Measurements from ENCODE around the gene SIM2. TPM values are rescaled to one million over a fixed set of nuclear protein-coding genes. Genes with fewer than 3 reads are reported as not detected.

The SIM2 gene
- total RNA-seq, 1 donor from 2014 or later = 0.21 TPM

DNA sequence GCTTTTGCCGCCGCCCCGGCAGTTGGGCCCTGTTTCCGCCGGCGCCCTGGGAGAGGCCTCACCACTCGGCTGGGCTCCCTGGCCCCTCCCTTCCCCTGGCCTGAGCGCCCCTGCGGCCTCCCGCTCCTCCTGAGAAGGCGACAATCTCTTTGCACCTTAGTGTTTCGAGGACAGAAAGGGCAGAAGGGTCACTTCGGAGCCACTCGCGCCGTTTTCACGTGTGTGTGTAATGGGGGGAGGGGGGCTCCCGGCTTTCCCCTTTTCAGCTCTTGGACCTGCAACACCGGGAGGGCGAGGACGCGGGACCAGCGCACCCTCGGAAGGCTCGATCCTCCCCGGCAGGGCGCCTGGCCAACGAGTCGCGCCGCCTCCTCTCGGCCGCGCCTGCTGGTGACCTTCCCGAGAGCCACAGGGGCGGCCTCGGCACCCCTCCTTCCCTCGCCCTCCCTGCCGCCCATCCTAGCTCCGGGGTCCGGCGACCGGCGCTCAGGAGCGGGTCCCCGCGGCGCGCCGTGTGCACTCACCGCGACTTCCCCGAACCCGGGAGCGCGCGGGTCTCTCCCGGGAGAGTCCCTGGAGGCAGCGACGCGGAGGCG is 432 bp upstream of the SIM2 start:
- Mint-ChIP-seq H3K9me3 (no peaks in the 10 kb centered on the region), H3K36me3 (ENCODE audit: low read depth) (no peaks in the 10 kb centered on the region), H3K27me3 (ENCODE audit: low read depth) (peaks cover 72% of the 10 kb centered on the region), H3K27ac (no peak overlapping the region), H3K4me1 (ENCODE audit: low read depth) (peaks cover 10% of the 10 kb centered on the region), H3K4me3 (ENCODE audit: low read depth) (no peak overlapping the region)
- intact Hi-C loops (cut with micrococcal nuclease) = loop anchor here (10.0 kb wide), 1 partner anchor 1216 kb away; the partner anchor contains the start of gene KCNJ6
- DNase-seq (ENCODE audit: low spot score) = no peak

GRCh38 chr21:36699546-36700294 is 805 bp downstream of the SIM2 start:
- H3K27ac Mint-ChIP-seq = peak overlapping the region; percentile 12

GRCh38 chr21:36700295-36700970 is 1.5 kb downstream of the SIM2 start:
- DNase-seq (ENCODE audit: low spot score) = no peak
- Mint-ChIP-seq H3K4me3 (ENCODE audit: low read depth) (peak overlapping the region; percentile 8), H3K9me3 (no peaks in the 10 kb centered on the region), H3K36me3 (ENCODE audit: low read depth) (no peaks in the 10 kb centered on the region), H3K27me3 (ENCODE audit: low read depth) (peaks cover 68% of the 10 kb centered on the region), H3K27ac (peak overlapping the region; percentile 12), H3K4me1 (ENCODE audit: low read depth) (peaks cover 6% of the 10 kb centered on the region)
- intact Hi-C loops (cut with micrococcal nuclease) = no loop called here

More at GRCh38 chr21:36699546-36700294, 805 bp downstream of the SIM2 start:
- no peak for DNase-seq (ENCODE audit: low spot score)
- intact Hi-C loops (cut with micrococcal nuclease) = loop anchor here (10.0 kb wide), 1 partner anchor 1215 kb away; the partner anchor contains the start of gene KCNJ6
- Mint-ChIP-seq H3K9me3 (no peaks in the 10 kb centered on the region), H3K4me3 (ENCODE audit: low read depth) (no peak overlapping the region), H3K4me1 (ENCODE audit: low read depth) (peaks cover 6% of the 10 kb centered on the region), H3K36me3 (ENCODE audit: low read depth) (no peaks in the 10 kb centered on the region), H3K27me3 (ENCODE audit: low read depth) (peaks cover 69% of the 10 kb centered on the region)

- Mint-ChIP-seq H3K9me3 (no peaks in the 10 kb centered on the region), H3K27ac (no peak overlapping the region), H3K36me3 (ENCODE audit: low read depth) (no peaks in the 10 kb centered on the region), H3K4me3 (ENCODE audit: low read depth) (no peak overlapping the region), H3K27me3 (ENCODE audit: low read depth) (peaks cover 68% of the 10 kb centered on the region), H3K4me1 (ENCODE audit: low read depth) (peaks cover 6% of the 10 kb centered on the region)
- intact Hi-C loops (cut with micrococcal nuclease) = no loop called here
- DNase-seq (ENCODE audit: low spot score) = no peak
These were observed 2.2 kb downstream of the SIM2 start for GRCh38 chr21:36700971-36701755.

DNA sequence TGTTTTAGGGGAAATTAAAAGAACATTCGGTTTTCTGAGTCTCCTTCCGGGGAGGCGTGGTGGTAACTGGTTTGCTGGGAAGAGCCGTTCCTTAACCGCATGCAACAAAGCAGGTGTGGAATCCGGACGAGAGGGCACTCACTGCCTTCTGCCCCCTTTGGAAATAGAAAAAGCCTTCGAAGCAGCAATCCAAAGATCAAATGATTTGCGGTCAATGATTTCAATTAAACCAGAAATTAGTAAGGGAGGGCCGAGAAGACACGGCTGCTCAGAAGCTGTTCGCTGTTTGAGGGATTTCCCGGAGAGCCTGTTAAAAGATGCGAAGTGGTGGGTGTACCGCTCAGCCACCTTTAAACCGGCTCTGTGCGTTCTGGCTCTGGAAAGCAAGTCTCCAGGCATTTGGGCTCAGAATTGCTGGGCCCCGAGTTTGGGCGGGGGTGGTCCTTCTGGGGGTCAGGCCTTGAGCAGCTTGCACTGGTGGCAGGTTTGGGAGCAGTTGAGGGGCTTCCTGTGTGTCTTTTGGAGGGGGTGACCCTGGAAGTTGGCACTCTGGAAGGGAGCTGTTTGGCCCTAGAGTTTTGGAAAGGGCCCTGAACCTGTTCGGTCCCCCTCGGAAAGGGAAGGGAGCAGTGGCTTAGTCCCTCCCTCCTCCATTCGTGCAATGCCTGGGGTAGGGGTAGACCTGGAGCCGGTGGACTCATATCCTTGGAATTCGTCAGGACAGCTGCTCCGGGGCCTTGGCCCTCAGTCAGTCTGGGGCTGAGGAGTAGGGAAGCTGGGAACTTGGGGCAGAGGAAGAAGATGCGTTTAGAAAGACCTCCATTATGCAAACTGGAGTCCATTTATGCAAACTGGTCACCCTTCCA is 3.1 kb downstream of the SIM2 start:
- H3K9me3 Mint-ChIP-seq = no peaks in the 10 kb centered on the region
- DNase-seq (ENCODE audit: low spot score) = no peak
- peaks cover 9% of the 10 kb centered on the region for H3K4me1 Mint-ChIP-seq (ENCODE audit: low read depth)
- no peak overlapping the region for H3K4me3 Mint-ChIP-seq (ENCODE audit: low read depth)
- peaks cover 68% of the 10 kb centered on the region for H3K27me3 Mint-ChIP-seq (ENCODE audit: low read depth)
- no peak overlapping the region for H3K27ac Mint-ChIP-seq
- intact Hi-C loops (cut with micrococcal nuclease) = no loop called here
- H3K36me3 Mint-ChIP-seq (ENCODE audit: low read depth) = no peaks in the 10 kb centered on the region

- DNase-seq (ENCODE audit: low spot score) = no peak
- H3K27me3 Mint-ChIP-seq (ENCODE audit: low read depth) = peaks cover 72% of the 10 kb centered on the region
- no peaks in the 10 kb centered on the region for H3K36me3 Mint-ChIP-seq (ENCODE audit: low read depth)
- no peak overlapping the region for H3K4me3 Mint-ChIP-seq (ENCODE audit: low read depth)
- H3K27ac Mint-ChIP-seq = no peak overlapping the region
- H3K4me1 Mint-ChIP-seq (ENCODE audit: low read depth) = peaks cover 9% of the 10 kb centered on the region
- intact Hi-C loops (cut with micrococcal nuclease) = no loop called here
- H3K9me3 Mint-ChIP-seq = no peaks in the 10 kb centered on the region
These were observed 3.7 kb downstream of the SIM2 start for GRCh38 chr21:36702622-36702968.

GRCh38 chr21:36703123-36703522 is 4.2 kb downstream of the SIM2 start:
- H3K9me3 Mint-ChIP-seq = no peaks in the 10 kb centered on the region
- H3K27ac Mint-ChIP-seq = no peak overlapping the region
- H3K4me3 Mint-ChIP-seq (ENCODE audit: low read depth) = no peak overlapping the region
- peaks cover 9% of the 10 kb centered on the region for H3K4me1 Mint-ChIP-seq (ENCODE audit: low read depth)
- H3K36me3 Mint-ChIP-seq (ENCODE audit: low read depth) = no peaks in the 10 kb centered on the region
- no peak for DNase-seq (ENCODE audit: low spot score)
- peaks cover 71% of the 10 kb centered on the region for H3K27me3 Mint-ChIP-seq (ENCODE audit: low read depth)
- intact Hi-C loops (cut with micrococcal nuclease) = no loop called here

DNA sequence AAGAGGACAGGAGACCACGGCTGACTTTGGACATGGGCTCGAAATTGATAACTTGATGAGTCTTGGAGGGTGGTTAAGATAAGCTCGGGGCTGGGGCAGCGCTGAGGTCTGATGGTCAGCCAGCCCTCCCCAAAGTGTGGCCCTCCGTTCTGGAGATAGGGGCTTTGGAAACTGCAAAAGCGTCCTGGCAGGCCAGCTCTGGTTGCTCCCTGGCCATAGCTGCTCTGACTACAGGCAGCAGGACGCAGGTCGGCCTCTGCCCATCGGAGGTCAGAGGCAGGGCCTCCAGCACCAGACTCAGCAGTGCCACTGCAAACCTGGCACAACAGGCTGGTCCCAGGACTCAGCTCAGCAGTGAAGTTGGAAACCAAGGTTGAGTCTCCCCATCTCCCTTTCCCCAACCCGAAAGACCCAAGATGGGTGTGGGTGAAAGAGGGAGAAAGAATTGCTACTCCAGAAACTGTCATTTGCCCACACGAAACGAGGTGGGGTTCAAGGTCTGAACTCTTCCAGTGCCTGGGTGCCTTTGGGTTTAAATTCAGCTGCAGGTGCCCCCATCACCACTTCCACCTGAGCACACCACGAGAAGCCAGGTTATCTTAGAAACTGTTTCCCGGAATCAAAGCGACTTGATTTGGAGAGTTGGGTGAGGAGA is 4.8 kb downstream of the SIM2 start:
- Mint-ChIP-seq H3K4me3 (ENCODE audit: low read depth) (no peak overlapping the region), H3K27ac (no peak overlapping the region), H3K36me3 (ENCODE audit: low read depth) (no peaks in the 10 kb centered on the region), H3K4me1 (ENCODE audit: low read depth) (peaks cover 12% of the 10 kb centered on the region), H3K9me3 (no peaks in the 10 kb centered on the region), H3K27me3 (ENCODE audit: low read depth) (peaks cover 75% of the 10 kb centered on the region)
- intact Hi-C loops (cut with micrococcal nuclease) = loop anchor here (2.0 kb wide), 1 partner anchor 13 kb away; no protein-coding TSS in a partner anchor
- no peak for DNase-seq (ENCODE audit: low spot score)

GRCh38 chr21:36704281-36704957 is 5.5 kb downstream of the SIM2 start:
- Mint-ChIP-seq H3K4me3 (ENCODE audit: low read depth) (no peak overlapping the region), H3K36me3 (ENCODE audit: low read depth) (no peaks in the 10 kb centered on the region), H3K27ac (no peak overlapping the region), H3K9me3 (no peaks in the 10 kb centered on the region), H3K27me3 (ENCODE audit: low read depth) (peaks cover 77% of the 10 kb centered on the region), H3K4me1 (ENCODE audit: low read depth) (peaks cover 12% of the 10 kb centered on the region)
- no peak for DNase-seq (ENCODE audit: low spot score)
- intact Hi-C loops (cut with micrococcal nuclease) = loop anchor here (2.0 kb wide), 1 partner anchor 14 kb away; no protein-coding TSS in a partner anchor

GRCh38 chr21:36704958-36705678 is 6.2 kb downstream of the SIM2 start:
- DNase-seq (ENCODE audit: low spot score) = no peak
- no peaks in the 10 kb centered on the region for H3K9me3 Mint-ChIP-seq
- H3K27ac Mint-ChIP-seq = no peak overlapping the region
- H3K4me1 Mint-ChIP-seq (ENCODE audit: low read depth) = peaks cover 12% of the 10 kb centered on the region
- peaks cover 81% of the 10 kb centered on the region for H3K27me3 Mint-ChIP-seq (ENCODE audit: low read depth)
- H3K36me3 Mint-ChIP-seq (ENCODE audit: low read depth) = no peaks in the 10 kb centered on the region
- H3K4me3 Mint-ChIP-seq (ENCODE audit: low read depth) = no peak overlapping the region
- intact Hi-C loops (cut with micrococcal nuclease) = loop anchor here (2.0 kb wide), 1 partner anchor 14 kb away; no protein-coding TSS in a partner anchor

Measured in activated T-helper 2 cell treated with anti-CD3 and anti-CD28 coated beads, Interferon-gamma antibody, Interleukin-2, Interleukin-4, amounts not matched to agents 10 μg/mL and 5 μg/mL and 100 μg/mL, durations not matched to agents 14 hours and 24 hours and 36 hours (primary cell).